ENCODE measurements around the gene ZP2. TPM values are rescaled to one million over a fixed set of nuclear protein-coding genes. Genes with fewer than 3 reads are reported as not detected.

The ZP2 gene
- total and polyA plus RNA-seq, 2 experiments from 2014 or later: not detected

DNA sequence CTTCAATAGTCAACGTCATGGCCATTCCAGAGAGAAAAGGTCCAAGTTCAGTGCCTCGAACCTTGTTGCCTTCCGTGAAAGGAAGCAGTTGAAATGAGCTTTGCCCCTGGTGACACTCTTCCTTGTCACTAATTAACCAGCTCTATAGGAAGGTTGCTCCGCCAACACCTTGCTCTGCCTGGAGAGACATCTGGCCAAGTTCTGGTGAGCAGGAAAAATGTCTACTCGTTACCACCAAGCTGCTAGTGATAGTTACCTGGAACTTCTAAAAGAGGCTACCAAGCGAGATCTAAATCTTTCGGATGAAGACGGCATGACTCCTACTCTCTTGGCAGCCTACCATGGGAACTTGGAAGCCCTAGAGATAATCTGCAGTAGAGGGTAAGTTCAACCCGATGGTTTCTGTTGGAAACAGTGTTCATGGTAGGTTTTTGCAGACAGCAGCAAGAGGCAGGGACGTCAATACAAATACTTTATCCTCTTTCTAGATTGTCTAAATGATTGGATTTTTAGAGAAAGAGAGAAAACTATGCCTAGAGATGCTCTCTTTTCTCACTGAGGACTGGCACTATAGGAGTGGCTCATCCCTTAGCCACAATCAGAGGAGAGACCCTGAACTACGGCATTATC, 22.3 kb upstream of the ZP2 start, which contains the start of gene ANKS4B:
Gene ANKS4B (plus strand): TSS at position 179 of the 630 bp plus-strand sequence. CDS start 39 bp downstream, at position 218.
- no peaks in the 10 kb centered on the region for H3K9me3 ChIP-seq (ENCODE audit: low read depth)
- H3K4me1 ChIP-seq (ENCODE audit: low read depth): no peaks in the 10 kb centered on the region
- DNase-seq (ENCODE audit: low read depth in 1 of 2, low spot score in 1 of 2): no peak
- H3K4me3 ChIP-seq: no peak within 1 kb of the TSS
- H3K36me3 ChIP-seq: no peaks in the 10 kb centered on the region
- TF ChIP-seq, protein P1, sequence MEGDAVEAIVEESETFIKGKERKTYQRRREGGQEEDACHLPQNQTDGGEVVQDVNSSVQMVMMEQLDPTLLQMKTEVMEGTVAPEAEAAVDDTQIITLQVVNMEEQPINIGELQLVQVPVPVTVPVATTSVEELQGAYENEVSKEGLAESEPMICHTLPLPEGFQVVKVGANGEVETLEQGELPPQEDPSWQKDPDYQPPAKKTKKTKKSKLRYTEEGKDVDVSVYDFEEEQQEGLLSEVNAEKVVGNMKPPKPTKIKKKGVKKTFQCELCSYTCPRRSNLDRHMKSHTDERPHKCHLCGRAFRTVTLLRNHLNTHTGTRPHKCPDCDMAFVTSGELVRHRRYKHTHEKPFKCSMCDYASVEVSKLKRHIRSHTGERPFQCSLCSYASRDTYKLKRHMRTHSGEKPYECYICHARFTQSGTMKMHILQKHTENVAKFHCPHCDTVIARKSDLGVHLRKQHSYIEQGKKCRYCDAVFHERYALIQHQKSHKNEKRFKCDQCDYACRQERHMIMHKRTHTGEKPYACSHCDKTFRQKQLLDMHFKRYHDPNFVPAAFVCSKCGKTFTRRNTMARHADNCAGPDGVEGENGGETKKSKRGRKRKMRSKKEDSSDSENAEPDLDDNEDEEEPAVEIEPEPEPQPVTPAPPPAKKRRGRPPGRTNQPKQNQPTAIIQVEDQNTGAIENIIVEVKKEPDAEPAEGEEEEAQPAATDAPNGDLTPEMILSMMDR (IDR thresholded peaks at IDR 0.05; ENCODE audit: low read depth, low read length): no peak
- H3K27ac ChIP-seq: no peak within 1 kb of the TSS
- no peaks in the 10 kb centered on the region for H3K27me3 ChIP-seq

DNA sequence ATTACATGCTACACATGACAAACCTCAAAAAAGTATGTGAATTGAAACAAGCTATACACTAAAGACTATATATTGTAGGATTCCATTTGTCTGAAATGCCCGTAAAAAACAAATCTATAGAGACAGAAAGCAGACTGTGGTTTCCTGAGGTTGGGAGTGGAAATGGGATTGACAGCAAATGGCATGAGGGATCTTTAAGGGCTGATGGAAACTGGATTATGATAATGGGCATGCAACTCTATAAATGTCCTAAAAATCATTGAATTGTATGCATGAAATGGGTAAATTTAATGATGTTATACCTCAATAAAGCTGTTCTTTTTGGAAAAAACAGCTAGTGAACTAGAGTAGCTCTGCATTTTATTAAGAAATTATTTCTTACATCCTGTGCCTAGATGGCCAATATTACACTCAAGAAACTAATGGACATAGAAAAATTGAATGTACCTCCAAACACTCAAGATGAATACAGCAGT, 21.7 kb upstream of the ZP2 start:
- Histone ChIP-seq H3K36me3 (no peaks in the 10 kb centered on the region), H3K27me3 (no peaks in the 10 kb centered on the region), H3K9me3 (ENCODE audit: low read depth) (no peaks in the 10 kb centered on the region), H3K27ac (no peak overlapping the region), H3K4me3 (no peak overlapping the region), H3K4me1 (ENCODE audit: low read depth) (no peaks in the 10 kb centered on the region)
- TF ChIP-seq, protein P1 (IDR thresholded peaks at IDR 0.05; ENCODE audit: low read depth, low read length): no peak
- DNase-seq (ENCODE audit: low read depth in 1 of 2, low spot score in 1 of 2): no peak

DNA sequence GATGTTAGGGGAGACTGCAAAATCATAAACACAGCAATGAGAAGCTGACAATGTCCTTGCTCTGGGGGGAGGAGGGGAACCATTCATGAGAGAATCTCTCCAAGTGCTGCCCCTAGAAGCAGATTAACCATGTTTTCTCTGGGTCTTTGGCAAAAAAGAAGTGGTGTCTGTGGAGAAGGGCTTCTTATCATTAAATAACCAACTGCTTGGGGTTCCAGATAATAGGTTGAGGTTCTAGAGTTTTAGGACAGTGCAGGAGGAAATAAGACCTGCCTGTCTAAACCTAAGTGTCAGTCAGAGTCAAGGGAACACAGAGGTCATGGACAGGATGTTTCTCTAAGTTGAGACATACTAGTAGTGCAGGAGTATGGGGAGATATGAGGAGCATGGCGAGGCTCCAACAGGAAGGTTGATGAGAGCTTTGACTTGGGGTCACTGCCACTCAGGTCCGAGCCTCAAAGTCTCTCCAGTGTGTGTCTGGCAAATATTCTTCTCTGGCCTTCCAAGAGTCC, 17.0 kb upstream of the ZP2 start:
- Histone ChIP-seq H3K27me3 (no peaks in the 10 kb centered on the region), H3K36me3 (no peaks in the 10 kb centered on the region), H3K9me3 (ENCODE audit: low read depth) (no peaks in the 10 kb centered on the region), H3K4me3 (no peak overlapping the region), H3K4me1 (ENCODE audit: low read depth) (no peaks in the 10 kb centered on the region), H3K27ac (no peak overlapping the region)
- TF ChIP-seq, protein P1 (IDR thresholded peaks at IDR 0.05; ENCODE audit: low read depth, low read length): no peak
- DNase-seq (ENCODE audit: low read depth in 1 of 2, low spot score in 1 of 2): no peak

DNA sequence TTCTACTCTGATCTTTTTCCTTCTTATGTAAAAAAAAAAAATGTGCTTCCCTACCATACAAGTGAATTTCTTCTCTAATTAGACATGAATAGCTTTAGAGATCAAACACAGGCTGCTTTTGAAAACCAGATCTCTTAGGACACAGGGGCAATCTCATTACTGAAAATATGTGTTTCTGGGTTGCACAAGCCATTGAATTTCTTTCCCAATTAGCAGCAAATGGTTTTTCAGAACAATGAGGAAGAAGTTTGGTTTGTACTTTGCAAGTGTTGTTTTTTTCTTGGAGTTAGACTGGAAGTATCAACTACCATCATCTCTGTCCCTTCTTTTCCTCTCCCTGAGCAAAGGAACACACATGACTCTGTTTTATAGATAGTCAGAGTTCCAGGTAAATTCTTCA, 16.5 kb upstream of the ZP2 start:
- no peak for DNase-seq (ENCODE audit: low read depth in 1 of 2, low spot score in 1 of 2)
- TF ChIP-seq, protein P1 (IDR thresholded peaks at IDR 0.05; ENCODE audit: low read depth, low read length): no peak
- H3K27me3 ChIP-seq: peaks cover 1% of the 10 kb centered on the region
- H3K9me3 ChIP-seq (ENCODE audit: low read depth): no peaks in the 10 kb centered on the region
- no peaks in the 10 kb centered on the region for H3K4me1 ChIP-seq (ENCODE audit: low read depth)
- H3K4me3 ChIP-seq: no peak overlapping the region
- no peaks in the 10 kb centered on the region for H3K36me3 ChIP-seq
- no peak overlapping the region for H3K27ac ChIP-seq

DNA sequence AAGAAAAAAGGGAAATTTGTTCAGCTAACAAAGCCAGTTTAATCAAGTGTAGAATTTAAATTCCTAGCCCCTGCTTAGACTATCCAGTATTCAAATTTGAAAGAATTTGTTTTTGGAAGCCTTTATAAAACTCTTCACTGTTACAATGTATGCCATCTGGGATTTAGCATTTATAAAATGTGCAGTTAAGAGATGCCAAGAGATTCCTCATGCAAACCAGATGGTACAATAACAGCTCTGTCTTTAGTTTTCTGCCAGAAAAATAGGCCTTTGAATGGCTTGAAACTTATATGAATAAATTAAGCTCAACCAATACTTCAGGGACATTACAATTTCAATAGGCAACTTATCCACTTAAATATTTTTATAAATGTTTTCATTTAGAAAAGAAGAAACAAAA, 15.4 kb upstream of the ZP2 start:
- H3K9me3 ChIP-seq (ENCODE audit: low read depth): no peaks in the 10 kb centered on the region
- no peaks in the 10 kb centered on the region for H3K36me3 ChIP-seq
- no peak overlapping the region for H3K27ac ChIP-seq
- TF ChIP-seq, protein P1 (IDR thresholded peaks at IDR 0.05; ENCODE audit: low read depth, low read length): no peak
- H3K4me1 ChIP-seq (ENCODE audit: low read depth): no peaks in the 10 kb centered on the region
- no peak overlapping the region for H3K4me3 ChIP-seq
- no peak for DNase-seq (ENCODE audit: low read depth in 1 of 2, low spot score in 1 of 2)
- peaks cover 4% of the 10 kb centered on the region for H3K27me3 ChIP-seq
